ENCODE results near the gene STEAP2.

DNA sequence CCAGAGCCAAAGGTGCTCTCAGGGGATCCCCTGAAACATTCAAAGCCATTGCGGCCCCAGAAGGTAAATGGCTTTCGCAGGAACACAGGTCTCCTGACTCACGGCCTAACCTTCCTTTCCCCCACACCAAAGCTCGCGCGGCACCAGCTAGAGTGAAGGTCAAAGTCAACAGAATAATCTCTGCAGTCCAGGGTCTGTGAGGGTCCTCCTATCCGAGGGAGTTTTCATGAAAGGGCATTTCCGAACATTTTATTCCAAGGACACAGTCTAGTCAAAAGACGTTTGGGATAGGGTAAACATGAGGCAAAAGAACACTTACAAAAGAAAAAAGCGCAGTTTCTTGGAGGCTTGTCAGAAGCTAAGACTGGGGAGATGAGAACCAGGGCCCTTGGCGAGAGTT, 559 bp upstream of the STEAP2 start:
- TF ChIP-seq, protein P1, sequence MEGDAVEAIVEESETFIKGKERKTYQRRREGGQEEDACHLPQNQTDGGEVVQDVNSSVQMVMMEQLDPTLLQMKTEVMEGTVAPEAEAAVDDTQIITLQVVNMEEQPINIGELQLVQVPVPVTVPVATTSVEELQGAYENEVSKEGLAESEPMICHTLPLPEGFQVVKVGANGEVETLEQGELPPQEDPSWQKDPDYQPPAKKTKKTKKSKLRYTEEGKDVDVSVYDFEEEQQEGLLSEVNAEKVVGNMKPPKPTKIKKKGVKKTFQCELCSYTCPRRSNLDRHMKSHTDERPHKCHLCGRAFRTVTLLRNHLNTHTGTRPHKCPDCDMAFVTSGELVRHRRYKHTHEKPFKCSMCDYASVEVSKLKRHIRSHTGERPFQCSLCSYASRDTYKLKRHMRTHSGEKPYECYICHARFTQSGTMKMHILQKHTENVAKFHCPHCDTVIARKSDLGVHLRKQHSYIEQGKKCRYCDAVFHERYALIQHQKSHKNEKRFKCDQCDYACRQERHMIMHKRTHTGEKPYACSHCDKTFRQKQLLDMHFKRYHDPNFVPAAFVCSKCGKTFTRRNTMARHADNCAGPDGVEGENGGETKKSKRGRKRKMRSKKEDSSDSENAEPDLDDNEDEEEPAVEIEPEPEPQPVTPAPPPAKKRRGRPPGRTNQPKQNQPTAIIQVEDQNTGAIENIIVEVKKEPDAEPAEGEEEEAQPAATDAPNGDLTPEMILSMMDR (IDR thresholded peaks at IDR 0.05; ENCODE audit: insufficient read depth, low read length, poor library complexity, severe bottlenecking): no peak
- TF ChIP-seq EZH2phosphoT487 (conservative IDR thresholded peaks at IDR 0.05; ENCODE audit: low read length): no peak

Data from SU-DHL-6 (cell line).